Ishikawa (cell line): Measurements from ENCODE around the gene TM4SF18.

ENCODE experiments used
- CEBPB ChIP-seq: IDR thresholded peaks from 2 replicates; pipeline ENCODE4 v1.6.1; 2012
- CREB1 ChIP-seq: IDR thresholded peaks from 2 replicates; pipeline ENCODE4 v1.6.1; 2012; ENCODE audit warnings: low read depth
- EGR1 ChIP-seq: IDR thresholded peaks from 2 replicates; pipeline ENCODE4 v1.6.1; 2012
- EP300 ChIP-seq: IDR thresholded peaks from 2 replicates; pipeline ENCODE4 v1.6.1; 2012; ENCODE audit warnings: borderline replicate concordance
- FOXM1 ChIP-seq: IDR thresholded peaks from 2 replicates; pipeline ENCODE4 v1.6.1; 2012; ENCODE audit warnings: low read depth, borderline replicate concordance
- MAX ChIP-seq: IDR thresholded peaks from 2 replicates; pipeline ENCODE4 v1.6.1; 2012
- NFIC ChIP-seq: IDR thresholded peaks from 2 replicates; pipeline ENCODE4 v1.6.1; 2012
- RAD21 ChIP-seq: IDR thresholded peaks from 2 replicates; pipeline ENCODE4 v1.6.1; 2012; ENCODE audit warnings: low read depth
- TAF1 ChIP-seq: IDR thresholded peaks from 2 replicates; pipeline ENCODE4 v1.6.1; 2012; ENCODE audit warnings: low read depth, mild to moderate bottlenecking
- TCF12 ChIP-seq: IDR thresholded peaks from 2 replicates; pipeline ENCODE4 v1.6.1; 2012; ENCODE audit warnings: low read depth
- TEAD4 ChIP-seq: IDR thresholded peaks from 2 replicates; pipeline ENCODE4 v1.6.1; 2012
- USF1 ChIP-seq: IDR thresholded peaks from 2 replicates; pipeline ENCODE4 v1.6.1; 2012
- YY1 ChIP-seq: IDR thresholded peaks from 2 replicates; pipeline ENCODE4 v1.6.1; 2012; ENCODE audit warnings: low read depth
- ZBTB7A ChIP-seq: IDR thresholded peaks from 2 replicates; pipeline ENCODE4 v1.6.1; 2012; ENCODE audit warnings: low read depth
- TF ChIP-seq, protein P1 (sequence below): IDR thresholded peaks from 2 replicates; pipeline ENCODE4 v1.6.1; 2012; ENCODE audit warnings: low read depth, mild to moderate bottlenecking

TM4SF18 gene

DNA sequence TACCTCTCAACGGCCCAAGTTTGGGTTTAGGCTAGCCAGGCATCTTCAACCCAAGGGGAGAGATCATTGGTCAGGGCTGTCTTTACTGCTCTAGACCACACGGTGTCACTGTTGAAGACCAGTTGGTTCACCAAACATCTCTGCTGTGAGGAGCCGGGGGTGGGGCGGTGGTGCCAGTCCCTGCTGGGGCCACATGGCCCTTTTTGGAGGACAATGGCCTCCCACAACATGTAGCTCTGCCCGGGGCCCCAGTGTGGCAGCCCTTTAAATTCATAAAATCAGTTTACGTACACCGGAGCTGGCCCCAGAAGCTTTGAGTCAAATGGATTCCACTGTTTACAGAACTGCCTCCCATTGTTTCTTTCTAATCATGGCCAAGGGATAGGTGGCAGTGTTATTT lies 19.1 kb upstream of the TM4SF18 start:
- TF ChIP-seq MAX (peak; percentile 53; the same call in 1 of the 2 replicates), ZBTB7A (no peak), TEAD4 (no peak), RAD21 (peak; percentile 85), TCF12 (no peak), USF1 (0 out of 2 replicates have a peak, but pooled peaks have one; percentile 20), YY1 (no peak)

- no peak for TF ChIP-seq ZBTB7A
- no peak for TF ChIP-seq EGR1
- no peak for TF ChIP-seq CEBPB
- TF ChIP-seq TAF1: no peak
- TF ChIP-seq NFIC: no peak
- TF ChIP-seq USF1: no peak
- TF ChIP-seq EP300: no peak
- TF ChIP-seq MAX: no peak
- no peak for TF ChIP-seq TEAD4
- no peak for TF ChIP-seq CREB1
- no peak for TF ChIP-seq YY1
- TF ChIP-seq, protein P1, sequence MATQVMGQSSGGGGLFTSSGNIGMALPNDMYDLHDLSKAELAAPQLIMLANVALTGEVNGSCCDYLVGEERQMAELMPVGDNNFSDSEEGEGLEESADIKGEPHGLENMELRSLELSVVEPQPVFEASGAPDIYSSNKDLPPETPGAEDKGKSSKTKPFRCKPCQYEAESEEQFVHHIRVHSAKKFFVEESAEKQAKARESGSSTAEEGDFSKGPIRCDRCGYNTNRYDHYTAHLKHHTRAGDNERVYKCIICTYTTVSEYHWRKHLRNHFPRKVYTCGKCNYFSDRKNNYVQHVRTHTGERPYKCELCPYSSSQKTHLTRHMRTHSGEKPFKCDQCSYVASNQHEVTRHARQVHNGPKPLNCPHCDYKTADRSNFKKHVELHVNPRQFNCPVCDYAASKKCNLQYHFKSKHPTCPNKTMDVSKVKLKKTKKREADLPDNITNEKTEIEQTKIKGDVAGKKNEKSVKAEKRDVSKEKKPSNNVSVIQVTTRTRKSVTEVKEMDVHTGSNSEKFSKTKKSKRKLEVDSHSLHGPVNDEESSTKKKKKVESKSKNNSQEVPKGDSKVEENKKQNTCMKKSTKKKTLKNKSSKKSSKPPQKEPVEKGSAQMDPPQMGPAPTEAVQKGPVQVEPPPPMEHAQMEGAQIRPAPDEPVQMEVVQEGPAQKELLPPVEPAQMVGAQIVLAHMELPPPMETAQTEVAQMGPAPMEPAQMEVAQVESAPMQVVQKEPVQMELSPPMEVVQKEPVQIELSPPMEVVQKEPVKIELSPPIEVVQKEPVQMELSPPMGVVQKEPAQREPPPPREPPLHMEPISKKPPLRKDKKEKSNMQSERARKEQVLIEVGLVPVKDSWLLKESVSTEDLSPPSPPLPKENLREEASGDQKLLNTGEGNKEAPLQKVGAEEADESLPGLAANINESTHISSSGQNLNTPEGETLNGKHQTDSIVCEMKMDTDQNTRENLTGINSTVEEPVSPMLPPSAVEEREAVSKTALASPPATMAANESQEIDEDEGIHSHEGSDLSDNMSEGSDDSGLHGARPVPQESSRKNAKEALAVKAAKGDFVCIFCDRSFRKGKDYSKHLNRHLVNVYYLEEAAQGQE: no peak
- no peak for TF ChIP-seq RAD21
- no peak for TF ChIP-seq FOXM1
- TF ChIP-seq TCF12: no peak
Measured at GRCh38 chr3:149343951-149344350, 10.5 kb upstream of the TM4SF18 start.

GRCh38 chr3:149342413-149343380 lies 9.3 kb upstream of the TM4SF18 start:
- no peak for TF ChIP-seq NFIC
- no peak for TF ChIP-seq TCF12
- no peak for TF ChIP-seq TEAD4
- TF ChIP-seq CEBPB: no peak
- TF ChIP-seq EGR1: no peak
- TF ChIP-seq MAX: no peak
- TF ChIP-seq RAD21: no peak
- TF ChIP-seq, protein P1: peak; percentile 61

- TF ChIP-seq, protein P1: no peak
- no peak for TF ChIP-seq USF1
- TF ChIP-seq ZBTB7A: no peak
- no peak for TF ChIP-seq YY1
- TF ChIP-seq TCF12: no peak
- no peak for TF ChIP-seq FOXM1
- no peak for TF ChIP-seq NFIC
- no peak for TF ChIP-seq CEBPB
- no peak for TF ChIP-seq MAX
- no peak for TF ChIP-seq TEAD4
- no peak for TF ChIP-seq EGR1
- TF ChIP-seq EP300: no peak
- no peak for TF ChIP-seq RAD21
- no peak for TF ChIP-seq TAF1
- no peak for TF ChIP-seq CREB1
Measured at GRCh38 chr3:149340310-149340933, 7.0 kb upstream of the TM4SF18 start.
